Frontal cortex (tissue), 4 donors: ENCODE data around the gene TPRN. TPM values are rescaled to one million over a fixed set of nuclear protein-coding genes. Genes with fewer than 3 reads are reported as not detected.
A peak's percentile ranks its signal among the peaks of the same experiment; 100 is the strongest.

Source experiments
- DNase-seq, 2 donors: peaks; one replicate each; pipeline ENCODE4 v3.0.0; 2012; ENCODE audit warnings: low spot score in 2 of 2
- FAIRE-seq: peaks from 2 replicates; lab custom pipeline; 2012; peaks lifted over from hg19 to GRCh38; lab: Jason Lieb, UNC
- total RNA-seq: library from RNA; depleted of rRNA; stranded (reverse); fragments of >200 nt; gene quantifications from one replicate; pipeline ENCODE4 v1.2.3, GENCODE V29; 2014
- donor health status: control.
- donor health status: control.
- donor health status: control.

TPRN gene
- total RNA-seq, 1 donor from 2014 or later: 6.1 TPM

DNA sequence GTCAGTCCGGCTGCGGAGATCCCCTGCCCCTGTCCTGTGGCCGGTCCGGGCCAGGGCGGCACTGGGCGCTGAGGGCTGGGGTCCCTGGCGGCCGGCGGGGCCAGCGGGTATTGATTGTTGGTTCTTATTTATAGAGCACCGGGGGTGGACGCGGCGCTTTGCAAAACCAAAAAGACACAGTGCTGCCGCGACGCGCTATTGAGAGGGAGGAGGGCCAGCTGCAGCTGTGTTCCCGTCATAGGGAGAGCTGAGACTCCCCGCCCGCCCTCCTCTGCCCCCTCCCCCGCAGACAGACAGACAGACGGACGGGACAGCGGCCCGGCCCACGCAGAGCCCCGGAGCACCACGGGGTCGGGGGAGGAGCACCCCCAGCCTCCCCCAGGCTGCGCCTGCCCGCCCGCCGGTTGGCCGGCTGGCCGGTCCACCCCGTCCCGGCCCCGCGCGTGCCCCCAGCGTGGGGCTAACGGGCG lies 33.2 kb downstream of the TPRN start:
- DNase-seq: no peak
- FAIRE-seq: no peak

DNA sequence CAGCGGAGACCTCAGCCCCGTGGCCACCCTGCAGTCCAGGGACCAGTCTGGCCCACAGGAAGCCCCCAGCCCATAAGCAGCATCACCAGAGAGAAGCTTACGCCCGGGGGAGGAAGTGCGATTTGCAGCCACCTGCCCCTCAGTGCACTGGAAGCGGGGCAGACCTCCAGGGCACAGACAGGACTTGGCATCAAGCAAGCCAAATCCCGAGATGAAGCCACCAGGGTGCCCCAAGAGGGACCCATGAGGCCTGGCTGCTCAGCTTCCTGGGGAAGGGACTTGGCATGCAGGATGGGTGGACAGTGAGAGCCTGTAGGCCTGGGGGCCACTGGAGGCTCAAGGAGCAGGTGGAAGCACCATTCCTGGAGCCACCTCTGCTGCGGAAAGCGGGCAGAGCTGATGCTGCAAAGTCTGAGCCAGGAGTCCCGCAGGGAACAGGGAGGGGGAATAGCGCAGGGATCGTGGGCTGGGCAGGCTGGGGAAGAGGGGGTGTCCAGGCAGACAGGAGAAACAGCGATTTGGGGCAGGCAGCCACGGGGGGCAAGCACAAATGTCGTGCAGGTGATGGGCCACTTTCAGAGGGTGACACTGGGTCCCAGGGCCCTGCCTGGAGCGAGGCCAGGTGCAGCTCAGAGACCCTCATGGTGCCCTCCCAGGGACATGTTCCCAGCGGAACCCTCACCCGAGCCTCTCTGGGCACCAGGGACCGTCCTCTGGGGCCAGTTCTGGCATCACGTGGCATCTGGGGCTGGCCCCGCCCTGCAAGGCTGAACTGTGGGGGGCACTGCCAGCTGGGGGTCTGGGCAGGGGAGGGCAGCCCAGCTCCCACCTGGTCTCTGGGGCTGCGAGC lies 33.9 kb downstream of the TPRN start:
- no peak for DNase-seq

DNA sequence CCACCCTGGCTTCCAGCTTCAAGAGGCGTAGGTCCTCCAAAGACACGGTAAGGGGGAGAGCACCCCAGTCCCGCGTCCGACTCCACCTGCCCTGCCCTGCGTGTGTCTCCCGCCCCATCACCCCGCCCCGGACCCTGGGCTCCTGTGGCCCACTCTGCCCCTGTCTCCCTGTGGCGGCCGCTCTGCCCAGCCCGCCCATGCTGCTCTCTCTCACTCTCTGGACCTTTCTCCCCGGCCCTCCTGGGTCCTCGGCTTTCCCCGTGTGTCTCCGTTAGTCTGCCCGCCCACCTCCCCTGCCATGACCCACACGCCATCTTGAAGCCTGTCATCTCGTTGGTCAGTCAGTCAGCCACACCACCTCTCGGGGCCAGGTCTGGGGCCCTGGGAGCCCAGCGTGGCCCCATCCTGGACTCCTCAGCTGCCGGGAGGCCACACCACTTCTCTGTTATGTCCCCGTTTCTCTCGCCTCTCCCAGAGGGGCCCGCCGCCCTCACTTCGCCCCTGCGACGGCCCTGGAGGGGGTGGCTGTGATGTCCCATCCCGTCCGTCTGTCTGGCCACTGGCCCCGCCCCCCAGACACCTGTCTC lies 35.2 kb downstream of the TPRN start:
- DNase-seq (no peak), FAIRE-seq (no peak)

More for the DNA sequence above, 33.9 kb downstream of the TPRN start:
- no peak for FAIRE-seq

DNA sequence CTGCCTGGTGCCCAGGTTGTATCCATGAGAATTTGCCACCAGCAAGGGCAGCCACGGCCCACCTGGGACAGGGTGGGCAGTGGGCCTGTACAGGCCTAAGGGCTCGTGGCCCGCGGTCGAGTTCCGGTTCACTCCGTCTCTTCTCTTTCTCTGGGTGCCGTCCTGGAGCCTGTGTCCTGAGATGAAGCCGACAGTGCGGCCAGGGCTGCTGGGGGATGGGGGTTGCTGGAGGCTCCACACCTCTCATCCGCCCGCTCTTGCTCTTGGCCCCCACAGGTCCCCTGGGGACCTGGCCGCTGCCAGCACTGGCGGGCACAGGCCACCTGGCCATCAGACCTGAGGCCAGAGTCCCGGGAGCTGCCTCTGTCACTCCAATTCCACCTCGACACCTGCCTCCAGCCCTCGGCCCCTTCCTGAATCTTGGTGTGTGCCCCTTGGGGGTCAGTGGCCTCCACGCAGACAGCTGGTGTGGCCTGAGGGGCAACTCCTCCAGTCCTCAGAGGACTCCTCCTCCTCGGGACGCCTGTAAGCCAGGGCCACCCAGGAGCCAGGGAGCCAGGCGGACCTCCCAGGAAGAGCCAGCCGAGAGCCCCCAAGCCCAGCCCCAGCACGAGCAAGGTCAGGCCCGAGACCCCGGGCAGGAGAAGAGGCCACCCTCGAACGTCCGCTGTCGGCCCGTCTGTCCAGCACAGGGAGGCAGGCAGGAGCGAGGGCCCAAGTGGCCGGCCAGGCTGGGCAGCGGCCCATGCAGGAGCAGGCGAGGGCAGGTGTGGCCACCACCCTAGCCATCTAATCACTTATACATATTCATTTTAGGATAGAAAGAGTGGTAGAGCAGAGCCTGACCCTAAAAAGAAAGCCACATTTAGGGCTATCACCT lies 35.9 kb downstream of the TPRN start:
- DNase-seq (no peak), FAIRE-seq (no peak)

DNA sequence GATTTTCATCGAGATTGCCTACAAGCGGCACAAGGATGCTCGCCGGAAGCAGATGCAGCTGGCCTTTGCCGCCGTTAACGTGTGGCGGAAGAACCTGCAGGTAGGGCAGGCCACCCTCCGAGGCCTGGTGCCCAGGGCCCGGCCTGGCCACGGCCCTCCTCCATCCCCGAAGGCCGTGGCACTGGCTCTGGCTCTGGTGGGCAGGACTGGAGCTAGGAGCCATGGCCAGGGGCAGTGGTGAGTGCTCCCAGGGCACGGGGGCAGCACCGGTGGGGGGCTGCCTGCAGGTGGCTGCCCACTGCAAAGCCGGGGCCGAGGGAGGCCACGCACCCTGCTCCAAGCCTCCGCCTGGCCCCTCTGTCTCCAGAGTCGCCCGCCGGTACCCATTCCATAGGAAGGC lies 36.7 kb downstream of the TPRN start:
- FAIRE-seq (no peak), DNase-seq (no peak)

DNA sequence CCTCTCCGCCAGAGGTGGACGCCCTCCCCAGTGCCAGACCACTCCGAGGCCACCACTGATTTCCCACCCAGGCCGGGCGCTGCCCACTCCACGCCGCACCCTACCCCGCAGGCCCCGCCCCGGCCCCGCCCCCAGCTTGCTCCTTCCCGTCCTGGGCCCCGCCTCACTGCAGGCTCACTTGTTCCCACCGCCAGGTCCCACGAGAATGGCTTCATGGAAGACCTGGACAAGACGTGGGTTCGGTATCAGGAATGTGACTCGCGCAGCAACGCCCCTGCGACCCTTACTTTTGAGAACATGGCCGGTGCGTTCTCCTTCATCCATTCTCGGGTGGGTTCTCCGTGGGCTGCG lies 37.2 kb downstream of the TPRN start:
- FAIRE-seq (no peak), DNase-seq (no peak)

DNA sequence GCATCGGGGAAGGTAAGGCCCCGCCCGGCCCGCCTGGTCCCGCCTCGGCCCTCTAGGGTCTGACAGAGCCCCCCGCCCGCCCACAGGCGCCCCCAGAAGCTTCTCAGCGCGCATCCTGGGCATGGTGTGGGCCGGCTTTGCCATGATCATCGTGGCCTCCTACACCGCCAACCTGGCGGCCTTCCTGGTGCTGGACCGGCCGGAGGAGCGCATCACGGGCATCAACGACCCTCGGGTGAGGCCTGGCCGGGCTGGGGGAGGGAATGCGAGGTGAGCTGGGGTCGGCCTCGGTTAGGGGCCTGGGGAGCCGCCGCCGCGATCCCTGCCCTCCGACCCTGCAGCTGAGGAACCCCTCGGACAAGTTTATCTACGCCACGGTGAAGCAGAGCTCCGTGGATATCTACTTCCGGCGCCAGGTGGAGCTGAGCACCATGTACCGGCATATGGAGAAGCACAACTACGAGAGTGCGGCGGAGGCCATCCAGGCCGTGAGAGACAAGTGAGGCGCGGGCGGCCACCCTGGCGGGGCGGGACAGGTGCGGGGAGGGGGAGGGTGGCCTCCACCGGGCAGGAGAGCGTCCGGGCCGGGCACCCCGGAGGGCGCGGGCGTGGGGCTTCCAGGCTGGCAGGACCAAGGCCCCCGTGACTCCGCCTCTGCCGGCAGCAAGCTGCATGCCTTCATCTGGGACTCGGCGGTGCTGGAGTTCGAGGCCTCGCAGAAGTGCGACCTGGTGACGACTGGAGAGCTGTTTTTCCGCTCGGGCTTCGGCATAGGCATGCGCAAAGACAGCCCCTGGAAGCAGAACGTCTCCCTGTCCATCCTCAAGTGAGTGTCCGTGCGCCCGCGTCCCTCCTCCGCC lies 37.8 kb downstream of the TPRN start:
- FAIRE-seq (no peak), DNase-seq (no peak)

DNA sequence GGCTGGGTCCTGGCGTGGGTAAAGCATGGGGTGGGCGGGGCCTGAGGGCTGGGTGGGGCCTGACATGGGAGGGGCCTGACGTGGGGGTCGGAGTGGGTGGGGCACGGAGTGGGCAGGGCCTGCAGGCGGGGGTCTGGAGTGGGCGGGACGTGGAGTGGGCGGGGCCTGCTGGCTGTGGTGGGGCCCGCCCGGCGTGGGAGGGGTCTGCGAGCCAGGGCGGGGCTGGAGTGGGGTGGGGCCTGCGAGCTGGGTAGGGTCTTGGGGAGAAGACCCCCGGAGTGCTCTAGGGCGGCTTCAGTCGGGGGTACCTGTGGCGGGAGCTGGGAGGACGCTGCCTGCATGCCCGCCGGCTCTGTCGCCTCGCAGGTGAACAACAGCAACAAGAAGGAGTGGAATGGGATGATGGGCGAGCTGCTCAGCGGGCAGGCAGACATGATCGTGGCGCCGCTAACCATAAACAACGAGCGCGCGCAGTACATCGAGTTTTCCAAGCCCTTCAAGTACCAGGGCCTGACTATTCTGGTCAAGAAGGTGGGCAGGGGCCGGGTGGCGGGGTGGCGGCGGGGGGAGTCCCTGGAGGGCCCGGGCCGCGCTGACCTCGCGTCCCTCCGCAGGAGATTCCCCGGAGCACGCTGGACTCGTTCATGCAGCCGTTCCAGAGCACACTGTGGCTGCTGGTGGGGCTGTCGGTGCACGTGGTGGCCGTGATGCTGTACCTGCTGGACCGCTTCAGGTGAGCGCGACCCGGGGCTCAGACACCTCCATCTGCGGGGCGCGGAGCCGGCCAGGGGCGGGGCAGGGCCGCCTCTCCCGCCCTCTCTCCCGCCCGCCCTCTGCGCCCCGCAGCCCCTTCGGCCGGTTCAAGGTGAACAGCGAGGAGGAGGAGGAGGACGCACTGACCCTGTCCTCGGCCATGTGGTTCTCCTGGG lies 38.7 kb downstream of the TPRN start:
- DNase-seq (no peak), FAIRE-seq (no peak)

DNA sequence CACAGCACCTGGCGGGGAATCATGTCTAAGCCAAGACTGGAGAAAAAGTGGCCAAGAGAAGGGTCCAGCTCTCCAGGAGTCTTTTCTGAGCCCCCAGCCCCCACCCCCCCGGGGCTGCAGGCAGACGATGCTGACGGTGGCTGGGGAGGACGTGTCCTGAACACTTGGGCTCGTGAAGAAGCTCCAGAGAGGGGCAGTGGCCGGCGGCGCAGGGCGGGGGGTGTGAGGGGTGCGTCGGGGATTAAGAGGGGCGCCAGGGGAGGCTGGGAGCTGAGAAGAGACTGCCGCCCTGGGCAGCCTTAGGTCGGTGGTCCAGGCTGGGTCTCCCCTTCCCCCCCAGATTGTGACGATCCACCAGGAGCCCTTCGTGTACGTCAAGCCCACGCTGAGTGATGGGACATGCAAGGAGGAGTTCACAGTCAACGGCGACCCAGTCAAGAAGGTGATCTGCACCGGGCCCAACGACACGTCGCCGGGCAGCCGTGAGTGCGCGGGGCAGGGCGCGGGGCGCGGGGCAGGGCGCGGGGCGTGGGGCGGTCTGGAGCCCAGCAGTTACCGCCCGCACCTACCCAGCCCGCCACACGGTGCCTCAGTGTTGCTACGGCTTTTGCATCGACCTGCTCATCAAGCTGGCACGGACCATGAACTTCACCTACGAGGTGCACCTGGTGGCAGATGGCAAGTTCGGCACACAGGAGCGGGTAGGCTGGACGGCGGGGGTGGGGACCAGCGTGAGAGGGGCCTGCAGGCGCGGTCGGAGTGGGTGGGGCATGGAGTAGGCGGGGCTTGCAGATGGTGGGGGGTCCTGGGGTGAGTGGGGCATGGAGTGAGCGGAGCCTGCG lies 39.6 kb downstream of the TPRN start:
- DNase-seq (no peak), FAIRE-seq (no peak)

DNA sequence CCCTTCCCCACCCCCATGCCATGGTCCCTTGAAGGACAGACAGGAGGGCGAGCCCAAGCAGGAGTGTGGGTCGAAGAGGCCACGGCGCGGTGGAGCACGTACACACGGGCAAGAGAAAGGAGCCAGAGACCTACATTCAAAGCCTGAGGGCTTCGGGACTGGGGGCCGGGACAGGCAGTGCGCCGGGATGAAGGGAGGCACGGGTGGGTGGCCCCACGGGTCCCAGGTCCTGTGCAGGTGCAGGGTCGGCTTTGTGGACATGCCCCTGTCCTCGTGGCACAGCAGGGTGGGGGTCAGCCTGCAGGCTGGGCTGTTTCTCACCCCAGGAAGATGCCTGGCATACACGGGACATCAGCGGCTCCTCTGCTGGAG lies 40.5 kb downstream of the TPRN start:
- DNase-seq: no peak
- no peak for FAIRE-seq

DNA sequence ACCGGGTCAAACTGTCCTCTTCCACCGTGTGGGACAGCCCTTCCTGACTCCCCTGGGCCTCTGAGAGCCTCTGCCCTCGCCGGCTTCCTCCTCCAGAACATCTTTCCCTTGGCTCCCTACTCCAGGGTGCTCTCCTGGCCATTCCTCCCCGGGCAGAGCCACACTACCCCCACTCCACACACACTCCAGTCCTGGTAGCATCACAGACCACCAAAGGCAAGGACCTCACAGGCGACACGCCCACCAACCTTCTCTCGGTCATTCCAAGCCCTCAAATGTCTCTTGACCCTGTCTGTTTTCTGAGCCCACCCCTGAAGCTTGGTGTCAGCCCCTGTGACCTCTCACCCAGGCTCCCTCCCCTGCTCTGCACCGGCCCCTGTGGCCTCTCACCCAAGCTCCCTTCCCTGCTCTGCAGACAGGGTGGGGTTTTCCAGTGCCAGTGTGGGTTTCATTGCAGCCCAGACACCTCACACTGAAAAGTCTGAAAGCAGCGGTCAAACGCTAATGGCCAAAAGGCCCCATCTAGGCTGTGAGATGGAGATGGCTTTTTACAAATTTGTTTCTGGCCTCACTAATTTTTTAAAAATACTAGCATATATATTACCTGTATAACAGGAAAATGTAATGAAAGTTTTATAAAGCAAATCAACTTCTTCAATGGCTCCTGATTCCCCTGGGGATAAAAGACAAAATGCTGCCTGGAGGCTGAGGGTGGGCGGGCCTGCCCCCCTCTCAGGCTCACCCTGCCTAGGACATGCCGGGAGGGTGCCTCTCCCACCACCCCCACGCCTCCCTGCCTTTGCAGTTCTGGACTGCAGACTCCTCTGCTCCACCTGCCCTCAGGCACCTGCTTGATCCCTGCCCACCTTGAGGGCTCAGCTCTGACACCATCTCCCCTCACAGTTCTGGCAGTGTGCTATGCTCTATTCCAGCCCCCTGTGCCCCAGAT lies 41.2 kb downstream of the TPRN start:
- no peak for DNase-seq
- no peak for FAIRE-seq

DNA sequence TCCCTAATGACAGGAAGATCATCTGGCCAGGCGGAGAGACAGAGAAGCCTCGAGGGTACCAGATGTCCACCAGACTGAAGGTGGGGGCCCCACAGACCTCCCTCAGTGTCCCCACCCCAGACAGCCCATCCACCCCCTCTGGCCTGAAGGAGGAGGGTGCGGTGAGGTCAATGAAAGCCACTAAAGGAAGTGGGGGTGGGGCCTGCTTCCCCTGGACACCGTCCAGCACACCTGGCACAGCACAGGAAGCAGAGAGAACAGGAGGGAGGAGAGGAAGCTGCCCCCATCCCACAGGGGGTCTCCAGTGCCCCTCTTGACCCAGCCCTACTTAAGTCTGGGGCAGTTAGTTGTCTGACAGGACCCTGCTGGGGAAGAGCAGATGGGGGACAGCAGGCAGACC lies 41.9 kb downstream of the TPRN start:
- FAIRE-seq: no peak

DNA sequence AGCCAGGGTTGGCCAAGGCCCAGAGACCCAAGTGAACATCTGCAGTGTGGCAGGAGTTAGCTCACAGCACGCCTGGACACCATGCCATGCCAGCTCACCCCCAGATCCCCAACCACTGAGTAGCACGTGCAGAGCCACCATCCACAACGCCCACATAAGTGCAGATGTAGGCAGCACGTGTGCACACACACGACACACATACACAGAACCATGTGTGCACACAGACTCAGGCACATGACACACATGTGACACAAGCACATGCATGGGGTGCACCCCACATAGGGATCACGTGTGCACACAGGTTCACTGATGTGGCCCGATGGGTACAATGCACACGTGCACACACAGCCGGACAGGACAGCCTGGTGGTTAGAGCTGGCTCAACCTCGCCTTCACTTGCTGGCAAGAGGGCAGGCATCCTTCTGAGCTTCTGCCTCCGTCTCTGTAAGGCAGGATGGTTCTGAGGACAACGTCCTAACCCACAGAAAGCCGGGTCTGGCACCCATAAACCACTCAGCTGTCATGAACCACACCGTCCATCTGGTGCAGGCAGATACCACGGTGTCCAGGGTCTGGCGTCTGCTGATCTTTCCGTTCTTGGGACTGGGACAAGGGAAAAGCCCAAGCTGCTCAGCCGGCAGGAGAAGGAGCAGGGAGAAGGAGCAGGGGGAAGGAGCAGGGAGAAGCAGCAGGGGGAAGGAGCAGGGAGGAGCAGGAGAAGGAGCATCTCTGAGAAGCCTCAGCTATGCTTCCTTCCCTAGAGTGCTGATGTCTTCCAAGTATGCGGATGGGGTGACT lies 42.7 kb downstream of the TPRN start:
- no peak for DNase-seq

More for the DNA sequence above, 41.9 kb downstream of the TPRN start:
- DNase-seq: no peak

DNA sequence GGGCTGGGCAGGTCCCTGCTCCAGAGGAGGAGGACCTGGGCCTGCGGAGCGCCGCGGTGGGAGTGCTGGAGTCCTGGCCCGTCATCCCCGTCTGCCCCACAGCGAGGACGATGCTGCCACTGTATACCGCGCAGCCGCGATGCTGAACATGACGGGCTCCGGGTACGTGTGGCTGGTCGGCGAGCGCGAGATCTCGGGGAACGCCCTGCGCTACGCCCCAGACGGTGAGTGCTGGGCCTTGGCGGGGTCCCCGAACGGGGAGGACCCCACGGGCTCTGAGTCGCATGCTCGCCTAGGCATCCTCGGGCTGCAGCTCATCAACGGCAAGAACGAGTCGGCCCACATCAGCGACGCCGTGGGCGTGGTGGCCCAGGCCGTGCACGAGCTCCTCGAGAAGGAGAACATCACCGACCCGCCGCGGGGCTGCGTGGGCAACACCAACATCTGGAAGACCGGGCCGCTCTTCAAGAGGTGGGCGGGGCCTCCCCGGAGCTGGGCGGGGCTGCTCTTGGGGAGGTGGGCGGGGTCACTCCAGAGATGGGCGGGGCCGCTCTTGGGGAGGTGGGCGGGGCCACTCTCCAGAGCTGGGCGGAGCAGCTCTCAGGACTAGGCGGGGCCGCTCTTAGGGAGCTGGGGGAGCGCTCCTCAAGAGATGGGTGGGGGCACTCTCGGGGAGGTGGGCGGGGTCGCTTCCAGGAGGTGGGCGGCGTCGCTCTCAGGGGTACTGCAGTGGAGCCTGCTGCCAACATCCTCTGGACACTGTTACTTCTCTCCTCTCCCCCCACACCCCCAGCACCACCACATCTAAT lies 43.8 kb downstream of the TPRN start:
- FAIRE-seq (no peak), DNase-seq (peak in 1 of 2 donors; percentile 75)

More for the DNA sequence above, 42.7 kb downstream of the TPRN start:
- FAIRE-seq: no peak

DNA sequence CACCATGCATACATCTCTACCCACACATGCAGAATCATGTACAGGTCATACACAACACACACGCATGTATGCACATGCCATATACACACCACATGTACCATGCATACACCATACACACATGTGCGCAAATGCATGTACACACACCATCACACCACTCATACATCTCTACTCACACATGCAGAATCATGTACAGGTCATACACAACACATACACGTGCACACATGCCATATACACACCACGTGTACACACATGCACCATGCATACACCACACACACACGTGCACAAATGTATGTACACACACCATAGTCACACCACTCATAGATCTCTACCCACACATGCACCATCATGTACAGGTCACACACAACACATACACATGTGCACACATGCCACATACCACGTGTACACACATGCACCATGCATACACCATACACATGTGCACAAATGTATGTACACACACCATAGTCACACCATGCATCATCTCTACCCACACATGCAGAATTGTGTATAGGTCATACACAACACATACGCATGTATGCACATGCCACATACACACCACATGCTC lies 47.6 kb downstream of the TPRN start:
- DNase-seq (no peak), FAIRE-seq (no peak)
